HAP-1 (cell line): ENCODE measurements around the gene POLE.

Experiments
- DNase-seq, 2 experiments: peaks; one replicate each; pipeline ENCODE4 v3.0.0-alpha.2; 2016 to 2020; ENCODE audit warnings: low spot score in 2 of 2
- H3K27me3 ChIP-seq: fragments of 250-450 bp; sonication (Bioruptor Pico); 2 replicates; pipeline ENCODE4 v1.5.1; 2020; ENCODE audit warnings: low read depth, mild to moderate bottlenecking, moderate library complexity
- H3K36me3 ChIP-seq: fragments of 250-450 bp; sonication (Bioruptor Pico); replicated peaks from 2 replicates; pipeline ENCODE4 v1.5.1; 2020; ENCODE audit warnings: mild to moderate bottlenecking
- H3K4me1 ChIP-seq: fragments of 250-450 bp; sonication (Bioruptor Pico); 2 replicates; pipeline ENCODE4 v1.5.1; 2020; ENCODE audit warnings: mild to moderate bottlenecking
- H3K4me3 ChIP-seq: fragments of 250-450 bp; sonication (Bioruptor Pico); 2 replicates; pipeline ENCODE4 v1.5.1; 2020; ENCODE audit warnings: mild to moderate bottlenecking, moderate library complexity
- H3K9me3 ChIP-seq: fragments of 250-450 bp; sonication (Bioruptor Pico); 2 replicates; pipeline ENCODE4 v1.5.1; 2020; ENCODE audit warnings: mild to moderate bottlenecking, moderate library complexity
- in situ Hi-C: fragments of 300-500 bp; cut with MboI; formaldehyde crosslinking; loops from 3 replicates; pipeline ENCODE4 v1.14.3; 2020; ENCODE audit warnings: low sequenced_read_pairs, inconsistent platforms, mixed read lengths

Gene POLE

DNA sequence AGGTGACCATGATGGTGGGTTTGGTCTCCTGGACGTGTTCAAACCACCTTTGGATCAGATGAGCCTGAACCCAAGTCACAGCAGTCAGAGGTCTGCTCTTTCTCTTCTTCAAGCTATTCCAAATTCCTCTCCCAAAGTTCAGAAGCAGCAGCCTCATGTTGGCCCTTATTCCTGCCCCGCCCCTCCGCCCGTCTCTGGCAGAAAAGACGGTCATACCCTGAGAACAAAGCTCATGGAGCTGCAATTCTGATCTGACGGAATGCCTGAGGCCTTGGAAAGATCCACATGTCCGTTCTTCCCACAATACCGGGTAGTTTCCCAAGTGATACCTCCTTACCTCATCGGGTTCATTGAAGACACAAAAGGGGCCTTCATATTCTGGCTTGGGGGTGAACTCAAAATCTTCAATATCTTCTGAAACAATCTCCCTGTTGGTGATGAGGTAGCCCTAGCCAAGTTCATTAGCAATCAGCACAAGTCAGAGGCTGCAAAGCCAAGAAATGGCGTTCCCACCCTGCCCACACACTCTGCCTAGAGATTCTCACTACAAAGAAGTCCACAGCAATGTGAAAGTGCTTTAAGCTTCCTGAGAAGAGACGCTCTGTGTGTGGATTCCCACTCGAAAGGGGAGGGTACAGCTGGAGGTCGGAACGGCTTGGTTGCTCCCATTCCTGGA lies 11.2 kb downstream of the POLE start:
- in situ Hi-C loops: no loop called here
- H3K4me1 ChIP-seq: no peaks in the 10 kb centered on the region
- no peak overlapping the region for H3K4me3 ChIP-seq
- H3K9me3 ChIP-seq: no peaks in the 10 kb centered on the region
- DNase-seq: no peak
- no peaks in the 10 kb centered on the region for H3K27me3 ChIP-seq
- peaks cover 94% of the 10 kb centered on the region for H3K36me3 ChIP-seq

DNA sequence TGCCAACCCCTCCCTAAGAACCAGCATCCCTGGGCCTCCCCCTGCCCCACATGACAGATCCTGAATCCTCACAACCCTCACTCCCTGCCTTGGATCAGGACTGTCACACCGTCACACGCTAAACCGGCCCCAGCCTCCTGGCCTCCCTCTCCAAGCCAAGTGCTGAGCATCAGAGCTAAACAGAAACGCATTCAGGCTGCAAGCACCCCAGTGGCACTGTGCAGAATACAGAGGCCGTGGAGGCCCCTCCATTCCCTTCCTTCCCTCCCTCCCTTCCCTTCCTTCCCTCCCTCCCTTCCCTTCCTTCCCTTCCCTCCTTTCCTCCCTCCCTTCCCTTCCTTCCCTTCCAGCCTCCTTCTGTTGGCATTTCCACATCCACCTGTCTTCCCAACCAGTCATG lies 12.6 kb downstream of the POLE start:
- H3K4me3 ChIP-seq: no peak overlapping the region
- DNase-seq: no peak
- no peaks in the 10 kb centered on the region for H3K4me1 ChIP-seq
- no peaks in the 10 kb centered on the region for H3K27me3 ChIP-seq
- H3K36me3 ChIP-seq: peaks cover 94% of the 10 kb centered on the region
- in situ Hi-C loops: no loop called here
- no peaks in the 10 kb centered on the region for H3K9me3 ChIP-seq

- Histone ChIP-seq H3K4me3 (no peak overlapping the region), H3K27me3 (no peaks in the 10 kb centered on the region), H3K9me3 (no peaks in the 10 kb centered on the region), H3K4me1 (no peaks in the 10 kb centered on the region), H3K36me3 (peaks cover 94% of the 10 kb centered on the region)
- in situ Hi-C loops: no loop called here
- no peak for DNase-seq
These were observed 13.6 kb downstream of the POLE start for GRCh38 chr12:132673288-132674179.

DNA sequence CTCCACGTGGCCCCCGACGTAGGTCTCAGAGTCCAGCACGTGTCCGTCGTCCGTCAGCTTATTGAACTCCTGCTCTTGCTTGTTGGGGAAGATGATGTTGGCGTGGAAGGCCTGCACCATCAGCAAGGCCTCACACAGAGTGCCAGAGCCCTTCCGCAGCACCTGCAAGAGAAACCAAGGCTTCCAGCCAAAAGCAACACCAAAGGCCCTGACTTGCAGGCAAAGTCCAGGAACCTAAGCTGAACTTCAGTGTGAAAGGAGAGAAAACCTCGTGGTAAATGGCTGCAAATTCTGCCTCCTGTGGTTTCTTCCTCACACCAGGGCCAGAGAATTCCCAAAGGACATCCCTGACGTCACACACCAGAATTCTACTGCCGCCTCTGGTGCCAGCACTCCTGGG lies 14.5 kb downstream of the POLE start:
- Histone ChIP-seq H3K9me3 (no peaks in the 10 kb centered on the region), H3K4me3 (no peak overlapping the region), H3K4me1 (no peaks in the 10 kb centered on the region), H3K36me3 (peaks cover 94% of the 10 kb centered on the region), H3K27me3 (no peaks in the 10 kb centered on the region)
- in situ Hi-C loops: no loop called here
- DNase-seq: no peak

GRCh38 chr12:132672116-132672515 lies 15.0 kb downstream of the POLE start:
- peaks cover 94% of the 10 kb centered on the region for H3K36me3 ChIP-seq
- in situ Hi-C loops: no loop called here
- H3K9me3 ChIP-seq: no peaks in the 10 kb centered on the region
- H3K27me3 ChIP-seq: no peaks in the 10 kb centered on the region
- H3K4me3 ChIP-seq: no peak overlapping the region
- DNase-seq: no peak
- no peaks in the 10 kb centered on the region for H3K4me1 ChIP-seq

GRCh38 chr12:132669166-132669879 lies 17.8 kb downstream of the POLE start:
- Histone ChIP-seq H3K36me3 (peaks cover 96% of the 10 kb centered on the region), H3K4me3 (no peak overlapping the region), H3K9me3 (no peaks in the 10 kb centered on the region), H3K4me1 (no peaks in the 10 kb centered on the region), H3K27me3 (no peaks in the 10 kb centered on the region)
- in situ Hi-C loops: no loop called here
- no peak for DNase-seq

DNA sequence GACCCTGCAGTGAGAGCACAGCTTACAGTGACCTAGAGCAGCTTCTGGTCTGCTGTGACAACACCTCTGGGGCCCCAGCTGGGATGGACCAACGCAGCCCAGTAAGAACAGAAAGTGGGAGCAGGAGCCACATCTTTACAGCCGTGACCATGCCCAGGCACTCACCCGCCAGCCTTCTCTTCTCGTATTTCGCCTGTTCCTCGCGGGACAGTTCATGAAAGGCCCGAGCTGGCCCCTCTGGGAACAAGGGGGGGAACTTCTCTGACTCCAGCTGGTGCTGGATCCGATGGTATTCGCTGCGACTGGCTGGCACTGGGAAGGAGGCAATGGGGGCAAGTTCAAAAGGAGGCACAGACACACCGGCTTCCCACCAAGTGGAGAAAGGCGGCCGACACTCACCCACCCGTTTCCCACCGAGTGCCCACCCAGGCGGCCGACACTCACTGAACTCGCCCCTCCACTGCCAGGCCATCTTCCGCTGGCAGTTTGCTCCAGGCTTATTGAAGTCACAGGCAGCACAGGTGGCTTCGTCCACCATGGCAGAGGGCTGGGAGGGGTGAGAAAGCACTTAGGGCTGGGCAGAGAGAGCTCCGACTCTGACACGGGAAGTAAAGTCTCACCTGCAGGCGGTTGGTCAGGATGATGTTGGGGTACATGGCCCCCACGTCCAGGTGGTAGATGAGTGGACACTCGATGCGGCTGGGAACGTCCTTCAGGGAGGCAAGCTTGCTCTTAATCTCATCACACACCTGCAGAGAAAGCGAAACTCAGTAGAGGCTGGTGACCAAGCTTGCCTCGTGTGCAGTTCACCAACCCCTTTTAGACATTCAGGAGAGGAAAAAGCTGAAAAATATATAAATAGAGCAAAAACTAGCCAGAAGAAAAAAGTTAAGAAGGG lies 18.7 kb downstream of the POLE start:
- H3K27me3 ChIP-seq: no peaks in the 10 kb centered on the region
- no peaks in the 10 kb centered on the region for H3K9me3 ChIP-seq
- in situ Hi-C loops: no loop called here
- no peaks in the 10 kb centered on the region for H3K4me1 ChIP-seq
- no peak for DNase-seq
- H3K4me3 ChIP-seq: no peak overlapping the region
- peaks cover 96% of the 10 kb centered on the region for H3K36me3 ChIP-seq

GRCh38 chr12:132665794-132666193 lies 21.3 kb downstream of the POLE start:
- in situ Hi-C loops: no loop called here
- Histone ChIP-seq H3K36me3 (peaks cover 100% of the 10 kb centered on the region), H3K4me1 (no peaks in the 10 kb centered on the region)

DNA sequence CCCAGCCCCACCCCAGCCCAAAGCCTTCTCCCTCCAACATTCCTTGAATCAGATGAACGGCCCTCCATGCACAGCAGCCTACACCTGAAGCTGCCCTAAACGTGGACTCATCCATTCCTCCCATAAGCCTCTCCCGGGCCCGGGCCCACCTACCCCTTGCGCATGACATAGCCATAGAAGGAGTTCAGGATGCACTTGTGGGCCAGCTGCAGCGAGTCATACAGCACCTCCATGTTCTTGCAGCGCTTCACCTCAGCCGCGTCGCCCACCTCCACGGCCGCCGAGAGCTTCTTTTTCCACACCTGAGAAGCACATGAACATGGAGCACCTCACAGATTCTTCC lies 22.0 kb downstream of the POLE start:
- in situ Hi-C loops: no loop called here
- H3K4me3 ChIP-seq: no peak overlapping the region
- no peaks in the 10 kb centered on the region for H3K9me3 ChIP-seq
- H3K27me3 ChIP-seq: no peaks in the 10 kb centered on the region
- H3K4me1 ChIP-seq: no peaks in the 10 kb centered on the region
- DNase-seq: no peak
- H3K36me3 ChIP-seq: peaks cover 100% of the 10 kb centered on the region

More at GRCh38 chr12:132665794-132666193, 21.3 kb downstream of the POLE start:
- Histone ChIP-seq H3K9me3 (no peaks in the 10 kb centered on the region), H3K4me3 (no peak overlapping the region), H3K27me3 (no peaks in the 10 kb centered on the region)
- no peak for DNase-seq

DNA sequence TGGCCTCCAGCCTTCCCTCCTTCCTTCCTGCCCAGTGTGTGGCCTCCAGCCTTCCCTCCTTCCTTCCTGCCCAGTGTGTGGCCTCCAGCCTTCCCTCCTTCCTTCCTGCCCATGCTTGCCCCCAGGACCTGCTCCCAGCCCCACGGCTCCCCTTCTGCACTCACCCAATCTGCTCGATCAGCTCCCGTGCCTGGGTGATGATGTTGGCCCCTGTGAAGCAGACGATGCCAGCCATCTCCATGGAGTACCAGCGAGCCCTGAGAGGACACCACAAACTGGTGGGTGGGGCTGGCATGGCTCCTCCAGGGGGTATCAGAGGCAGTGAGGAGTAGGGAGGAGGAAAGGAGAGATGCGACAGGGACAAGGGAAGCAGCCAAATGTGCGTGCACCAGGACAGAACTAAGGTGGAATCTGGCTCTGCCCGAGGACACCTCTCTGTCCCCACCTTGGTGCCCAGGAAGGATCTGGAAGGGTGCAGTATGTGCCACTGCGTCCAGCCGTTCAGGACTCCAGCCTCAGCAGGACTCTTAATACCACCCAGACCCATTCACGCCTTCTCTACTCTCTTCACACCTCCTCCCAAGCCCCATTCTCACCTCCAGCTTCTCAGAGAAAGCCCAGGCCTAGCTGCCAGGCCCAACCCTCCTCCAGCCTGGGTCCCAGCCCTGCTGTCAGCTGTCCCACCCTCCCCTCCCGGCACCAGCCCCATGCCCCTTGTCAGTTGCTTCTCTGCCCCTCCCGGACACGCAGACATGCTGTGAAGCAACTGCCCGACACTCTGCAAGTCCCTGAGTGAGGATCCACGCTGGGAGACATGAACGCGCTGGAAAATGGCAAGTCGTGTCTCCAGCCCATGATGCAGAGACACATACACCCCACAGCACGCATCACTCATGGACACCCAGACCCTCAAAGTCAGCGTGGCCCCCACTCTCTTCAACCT lies 22.7 kb downstream of the POLE start:
- DNase-seq: no peak
- in situ Hi-C loops: no loop called here
- H3K27me3 ChIP-seq: no peaks in the 10 kb centered on the region
- H3K36me3 ChIP-seq: peaks cover 100% of the 10 kb centered on the region
- no peak overlapping the region for H3K4me3 ChIP-seq
- H3K4me1 ChIP-seq: no peaks in the 10 kb centered on the region
- no peaks in the 10 kb centered on the region for H3K9me3 ChIP-seq

DNA sequence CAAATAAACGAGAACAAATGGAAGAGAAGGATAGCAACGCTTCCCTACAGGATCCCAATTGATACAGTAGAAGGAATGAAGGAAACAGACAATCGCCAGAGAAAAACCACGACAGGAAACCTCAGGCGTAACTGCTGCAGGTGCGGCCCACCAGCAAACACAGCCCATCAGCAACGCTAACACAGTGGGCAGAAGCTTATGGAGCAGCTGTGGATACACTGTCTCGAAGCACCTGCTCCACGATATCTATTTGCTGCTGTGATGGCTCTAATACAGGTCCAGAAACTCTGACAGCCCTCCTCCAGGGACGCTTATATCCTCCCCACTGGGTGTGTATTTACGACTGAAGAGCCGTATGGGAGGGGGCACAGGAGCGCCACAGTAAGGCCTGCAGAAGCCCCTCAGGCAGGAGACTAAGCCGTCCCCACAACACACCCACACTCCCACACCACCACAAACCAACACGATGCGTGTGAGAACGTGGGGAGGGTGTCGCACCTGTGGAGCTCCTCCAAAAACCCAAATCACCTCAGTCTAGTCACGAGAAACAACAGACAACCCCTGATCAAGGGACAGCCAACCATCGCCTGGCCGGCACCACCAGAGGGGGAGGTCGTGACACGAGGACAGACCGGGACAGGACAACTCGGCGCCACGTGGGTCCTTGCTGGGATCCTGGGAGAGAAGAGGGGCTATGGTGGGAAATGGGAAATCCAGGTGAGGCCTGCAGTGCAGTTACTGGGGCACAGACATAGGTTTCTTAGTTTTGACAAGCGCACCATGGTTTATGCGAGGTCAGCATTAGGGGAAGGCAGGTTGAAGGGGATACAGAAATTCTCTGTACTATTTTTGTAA lies 24.0 kb downstream of the POLE start:
- Histone ChIP-seq H3K4me3 (no peak overlapping the region), H3K9me3 (no peaks in the 10 kb centered on the region), H3K4me1 (no peaks in the 10 kb centered on the region), H3K27me3 (no peaks in the 10 kb centered on the region), H3K36me3 (peaks cover 100% of the 10 kb centered on the region)
- DNase-seq: no peak
- in situ Hi-C loops: no loop called here

GRCh38 chr12:132661972-132662371 lies 25.2 kb downstream of the POLE start:
- Histone ChIP-seq H3K36me3 (peaks cover 100% of the 10 kb centered on the region), H3K27me3 (no peaks in the 10 kb centered on the region), H3K4me3 (no peak overlapping the region), H3K4me1 (no peaks in the 10 kb centered on the region), H3K9me3 (no peaks in the 10 kb centered on the region)
- in situ Hi-C loops: no loop called here
- DNase-seq: no peak
